Brain microvascular endothelial cell (primary cell): ENCODE data around the gene DUSP2.

Source experiments
- DNase-seq: peaks from one replicate; pipeline ENCODE4 v3.0.0-alpha.2; 2020
- H3K27ac ChIP-seq: fragments of 250-450 bp; sonication (Bioruptor Pico); 2 replicates; pipeline ENCODE4 v1.5.1; 2020; ENCODE audit warnings: mild to moderate bottlenecking, moderate library complexity
- H3K27me3 ChIP-seq: fragments of 250-450 bp; sonication (Bioruptor Pico); replicated peaks from 2 replicates; pipeline ENCODE4 v1.5.1; 2020; ENCODE audit warnings: mild to moderate bottlenecking
- H3K36me3 ChIP-seq: fragments of 250-450 bp; sonication (Bioruptor Pico); replicated peaks from 2 replicates; pipeline ENCODE4 v1.5.1; 2020; ENCODE audit warnings: mild to moderate bottlenecking
- H3K4me3 ChIP-seq: 2 replicates; pipeline ENCODE4 v1.5.1; 2011; ENCODE audit warnings: low read depth, mild to moderate bottlenecking, control low read depth, low read length, moderate library complexity
- CTCF ChIP-seq: IDR thresholded peaks from 2 replicates; pipeline ENCODE4 v1.5.1; 2011; ENCODE audit warnings: low read depth, mild to moderate bottlenecking, moderate library complexity, low read length, control low read depth, inconsistent platforms; ENCODE audit errors: missing control alignments
- in situ Hi-C: cut with HindIII; loops from 2 replicates; pipeline ENCODE4 v1.10.0; 2017; ENCODE audit warnings: low sequenced_read_pairs, low pct_ligation_motif_present

The DUSP2 gene

DNA sequence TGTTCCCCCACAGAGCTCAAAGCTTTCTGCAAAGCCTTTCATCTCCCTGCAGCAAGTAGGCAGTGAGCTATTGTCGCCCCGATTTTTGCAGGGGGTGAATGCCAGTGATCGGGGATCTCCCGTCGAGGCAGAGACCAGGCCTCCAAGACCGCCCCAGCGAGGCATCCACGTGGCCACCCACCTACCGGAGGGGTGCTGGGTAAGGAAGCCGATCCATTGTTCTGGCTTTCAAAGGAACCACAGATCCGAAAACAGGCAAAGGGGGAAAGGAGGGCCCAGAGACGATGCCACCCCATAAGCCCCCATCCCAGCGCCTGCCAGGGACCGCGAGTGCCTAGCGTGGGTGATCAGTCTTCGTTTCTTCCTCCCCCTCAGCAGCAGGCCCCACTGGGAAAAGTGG is 31.3 kb downstream of the DUSP2 start:
- TF ChIP-seq CTCF, result no peak
- no peaks in the 10 kb centered on the region for H3K36me3 ChIP-seq
- DNase-seq, result no peak
- H3K27me3 ChIP-seq, result peaks cover 30% of the 10 kb centered on the region
- H3K4me3 ChIP-seq, result no peak overlapping the region
- in situ Hi-C loops, result no loop called here
- H3K27ac ChIP-seq, result no peak overlapping the region

- no peak for DNase-seq
- Histone ChIP-seq H3K36me3 (no peaks in the 10 kb centered on the region), H3K4me3 (no peak overlapping the region), H3K27ac (no peak overlapping the region), H3K27me3 (peaks cover 27% of the 10 kb centered on the region)
- peak; percentile 10 for TF ChIP-seq CTCF
- in situ Hi-C loops, result no loop called here
Observed at GRCh38 chr2:96113367-96113677, 31.9 kb downstream of the DUSP2 start.

DNA sequence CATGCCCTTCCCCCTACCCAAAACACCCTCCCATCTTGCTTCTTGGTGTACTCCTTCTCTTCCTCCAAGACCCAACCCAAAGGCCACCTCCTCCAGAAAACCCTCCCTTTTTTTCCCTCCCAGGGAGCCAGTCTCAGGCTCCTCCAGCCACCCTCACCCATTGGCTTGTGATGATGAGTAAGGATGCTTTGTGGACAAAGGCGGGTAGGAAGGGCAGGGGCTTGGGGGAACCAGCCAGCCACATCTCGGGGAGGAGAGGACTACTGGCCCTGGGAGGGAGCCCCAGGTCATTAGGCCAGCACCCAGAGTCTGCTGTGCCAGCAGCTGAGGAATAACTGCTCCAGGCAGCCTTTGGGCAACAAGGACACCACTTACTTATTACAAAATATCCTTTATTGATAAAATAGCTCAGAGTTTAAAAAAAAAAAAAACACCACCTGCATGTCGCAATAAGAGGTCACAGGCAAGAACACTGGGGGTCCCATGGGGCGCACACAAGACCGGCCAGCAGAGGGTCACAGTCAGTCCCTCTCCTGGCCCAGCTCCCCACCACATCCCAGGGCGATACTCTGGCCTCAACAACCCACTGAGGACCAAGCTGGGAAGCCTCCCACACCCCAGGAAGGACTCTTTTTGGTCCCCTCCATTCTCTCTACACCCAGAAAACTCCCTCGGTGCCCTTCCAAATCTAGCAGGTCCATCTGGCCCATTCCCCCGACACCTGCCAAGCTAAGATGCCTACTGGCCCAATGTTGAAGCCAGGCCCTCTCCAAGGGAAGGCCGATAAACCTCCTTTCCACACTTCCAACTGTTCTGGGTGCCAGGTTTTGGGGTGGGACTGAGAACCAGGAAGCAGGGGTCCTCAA is 32.5 kb downstream of the DUSP2 start:
- Histone ChIP-seq H3K27me3 (peaks cover 26% of the 10 kb centered on the region), H3K4me3 (no peak overlapping the region), H3K36me3 (no peaks in the 10 kb centered on the region), H3K27ac (no peak overlapping the region)
- no peak for DNase-seq
- no peak for TF ChIP-seq CTCF
- in situ Hi-C loops, result no loop called here

DNA sequence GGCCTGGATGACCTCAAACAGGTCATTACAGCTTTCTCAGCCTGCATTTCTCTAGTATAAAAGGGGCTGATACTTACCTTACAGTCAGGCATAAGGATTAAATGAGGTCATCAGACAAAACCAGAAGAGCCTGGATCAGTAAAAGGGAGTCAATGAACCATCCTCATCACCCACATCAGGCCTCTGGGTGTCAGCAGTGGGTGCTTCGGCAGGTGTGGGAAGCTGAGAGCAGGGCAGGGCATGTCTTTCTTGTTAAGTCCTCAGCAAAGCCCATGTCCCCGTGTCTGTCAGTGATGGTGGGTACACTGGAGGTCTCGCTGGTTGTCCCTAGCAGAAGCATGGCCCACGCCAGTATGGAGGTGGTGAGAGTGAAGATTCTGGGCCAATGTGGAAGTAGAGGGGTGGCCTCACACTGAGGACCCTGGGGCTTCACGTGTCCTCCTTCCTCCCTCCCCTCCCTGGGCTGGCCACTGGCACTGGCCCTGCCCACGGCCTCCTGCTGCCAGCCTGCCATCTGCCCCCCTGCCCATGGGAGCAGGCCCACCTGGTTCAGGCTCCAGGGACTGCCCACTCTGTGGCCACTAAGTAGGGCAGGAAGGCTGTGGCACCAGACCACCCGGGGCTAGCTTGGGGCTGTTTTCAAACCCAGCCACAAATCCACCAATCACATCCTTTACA is 33.3 kb downstream of the DUSP2 start:
- in situ Hi-C loops, result no loop called here
- no peak for DNase-seq
- peaks cover 21% of the 10 kb centered on the region for H3K27me3 ChIP-seq

DNA sequence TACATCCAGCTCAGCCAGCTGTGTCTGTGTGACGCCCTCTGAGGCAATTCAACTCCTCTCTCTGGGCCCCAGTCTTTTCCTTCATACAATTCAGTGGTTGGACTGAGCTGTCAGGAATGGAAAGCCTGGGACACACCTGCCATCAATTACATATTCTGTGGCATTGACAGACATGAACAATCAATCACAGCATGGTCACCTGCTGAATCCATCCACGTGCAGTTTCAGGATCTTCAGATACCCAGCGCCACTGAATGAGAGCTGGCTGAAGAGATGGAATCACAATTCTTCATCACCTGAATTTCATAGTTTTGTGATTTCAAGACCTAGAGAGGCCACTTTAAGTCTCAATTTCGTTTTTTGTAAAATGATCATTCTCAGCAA is 34.0 kb downstream of the DUSP2 start:
- Histone ChIP-seq H3K4me3 (no peak overlapping the region), H3K27me3 (peaks cover 15% of the 10 kb centered on the region), H3K27ac (no peak overlapping the region), H3K36me3 (no peaks in the 10 kb centered on the region)
- in situ Hi-C loops, result no loop called here
- TF ChIP-seq CTCF, result no peak
- no peak for DNase-seq

More for the DNA sequence above, 33.3 kb downstream of the DUSP2 start:
- H3K36me3 ChIP-seq, result no peaks in the 10 kb centered on the region
- no peak overlapping the region for H3K27ac ChIP-seq
- no peak overlapping the region for H3K4me3 ChIP-seq
- TF ChIP-seq CTCF, result no peak
